ENCODE data around the gene ZFAND3.

The ZFAND3 gene

DNA sequence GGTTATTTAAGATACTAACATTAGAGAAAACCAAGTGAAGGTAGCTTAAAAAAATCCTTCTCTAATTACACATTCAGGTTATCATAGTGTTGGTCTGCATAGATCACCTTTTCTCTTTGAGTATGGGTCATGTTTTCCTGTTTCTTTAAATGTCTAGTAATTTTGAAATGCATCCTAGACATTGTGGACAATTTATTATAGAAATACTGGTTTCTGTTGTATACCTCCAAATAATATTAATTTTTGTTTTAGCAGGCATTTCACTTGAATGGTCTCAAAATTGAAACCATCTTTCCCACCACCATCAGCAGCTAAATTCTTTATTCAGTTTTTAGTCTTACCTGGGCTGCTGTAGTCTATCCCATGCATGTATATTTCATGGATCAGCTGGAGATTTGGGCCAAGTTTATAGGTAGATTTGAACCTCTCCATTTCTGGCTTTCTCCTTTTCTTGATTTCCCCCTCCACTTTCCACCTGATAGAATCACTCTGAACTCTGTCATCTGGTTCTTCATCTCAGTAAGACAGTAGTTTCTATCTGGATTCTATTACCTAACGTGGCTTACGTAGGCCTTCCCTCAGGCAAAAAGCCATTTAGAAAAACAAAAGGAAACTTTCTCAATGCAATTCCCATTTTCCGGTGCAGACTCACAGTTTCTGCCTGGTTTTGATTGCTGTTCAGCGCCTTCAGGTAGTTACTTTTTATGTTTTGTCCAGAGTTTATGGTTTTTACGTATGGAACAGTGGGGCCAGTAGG is 52.3 kb downstream of the ZFAND3 start:
- TF ChIP-seq, protein P1, sequence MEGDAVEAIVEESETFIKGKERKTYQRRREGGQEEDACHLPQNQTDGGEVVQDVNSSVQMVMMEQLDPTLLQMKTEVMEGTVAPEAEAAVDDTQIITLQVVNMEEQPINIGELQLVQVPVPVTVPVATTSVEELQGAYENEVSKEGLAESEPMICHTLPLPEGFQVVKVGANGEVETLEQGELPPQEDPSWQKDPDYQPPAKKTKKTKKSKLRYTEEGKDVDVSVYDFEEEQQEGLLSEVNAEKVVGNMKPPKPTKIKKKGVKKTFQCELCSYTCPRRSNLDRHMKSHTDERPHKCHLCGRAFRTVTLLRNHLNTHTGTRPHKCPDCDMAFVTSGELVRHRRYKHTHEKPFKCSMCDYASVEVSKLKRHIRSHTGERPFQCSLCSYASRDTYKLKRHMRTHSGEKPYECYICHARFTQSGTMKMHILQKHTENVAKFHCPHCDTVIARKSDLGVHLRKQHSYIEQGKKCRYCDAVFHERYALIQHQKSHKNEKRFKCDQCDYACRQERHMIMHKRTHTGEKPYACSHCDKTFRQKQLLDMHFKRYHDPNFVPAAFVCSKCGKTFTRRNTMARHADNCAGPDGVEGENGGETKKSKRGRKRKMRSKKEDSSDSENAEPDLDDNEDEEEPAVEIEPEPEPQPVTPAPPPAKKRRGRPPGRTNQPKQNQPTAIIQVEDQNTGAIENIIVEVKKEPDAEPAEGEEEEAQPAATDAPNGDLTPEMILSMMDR (IDR thresholded peaks at IDR 0.05; ENCODE audit: low read length) = no peak
- no peak for TF ChIP-seq EZH2 (IDR thresholded peaks at IDR 0.05; ENCODE audit: borderline replicate concordance, low read length)
- H3K36me3 ChIP-seq (ENCODE audit: insufficient read depth, low read length) = no peaks in the 10 kb centered on the region
- H4K20me1 ChIP-seq (ENCODE audit: insufficient read depth, low read length) = no peaks in the 10 kb centered on the region
- no peak overlapping the region for H3K9ac ChIP-seq (ENCODE audit: low read length)
- no peaks in the 10 kb centered on the region; the same call in 1 of the 2 replicates for H3K79me2 ChIP-seq (ENCODE audit: insufficient read depth, low read length)
- H2AFZ ChIP-seq (ENCODE audit: low read length) = no peak overlapping the region
- H3K27ac ChIP-seq (ENCODE audit: low read depth, low read length, poor library complexity, severe bottlenecking) = no peak overlapping the region
- no peaks in the 10 kb centered on the region for H3K27me3 ChIP-seq (ENCODE audit: insufficient read depth, low read length)
- H3F3A ChIP-seq (ENCODE audit: insufficient read depth, low read length) = no peaks in the 10 kb centered on the region
- H3K4me3 ChIP-seq (ENCODE audit: low read depth, low read length, poor library complexity, severe bottlenecking) = no peak overlapping the region
- H3K4me2 ChIP-seq (ENCODE audit: low read length) = no peak overlapping the region
- no peaks in the 10 kb centered on the region for H3K9me3 ChIP-seq (ENCODE audit: low read length)
- peaks cover 13% of the 10 kb centered on the region for H3K4me1 ChIP-seq (ENCODE audit: insufficient read depth, low read length, severe bottlenecking)
- no peaks in the 10 kb centered on the region for H3K9me2 ChIP-seq (ENCODE audit: low read depth, low read length)

DNA sequence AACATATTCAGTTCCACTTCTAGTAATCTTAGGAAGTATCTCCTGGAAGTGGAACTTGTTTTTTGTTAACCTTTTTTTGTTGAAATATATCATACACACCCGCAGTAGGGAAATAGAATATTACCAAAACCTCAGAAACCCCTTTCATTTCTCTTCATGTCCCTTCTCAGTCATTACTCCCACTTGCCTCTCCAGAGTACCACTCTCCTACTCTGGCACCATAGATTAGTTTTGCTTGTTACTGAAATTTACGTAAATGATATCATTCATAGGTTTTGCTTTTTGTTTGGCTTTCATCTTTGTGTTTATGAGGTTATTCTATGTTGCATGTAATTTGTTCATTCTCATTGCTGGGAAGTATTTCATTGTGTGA is 52.8 kb downstream of the ZFAND3 start:
- no peak for TF ChIP-seq EZH2 (IDR thresholded peaks at IDR 0.05; ENCODE audit: borderline replicate concordance, low read length)
- TF ChIP-seq, protein P1 (IDR thresholded peaks at IDR 0.05; ENCODE audit: low read length) = no peak
- Histone ChIP-seq H3K9me3 (ENCODE audit: low read length) (no peaks in the 10 kb centered on the region), H3K4me3 (ENCODE audit: low read depth, low read length, poor library complexity, severe bottlenecking) (no peak overlapping the region), H3F3A (ENCODE audit: insufficient read depth, low read length) (no peaks in the 10 kb centered on the region), H2AFZ (ENCODE audit: low read length) (no peak overlapping the region), H3K4me1 (ENCODE audit: insufficient read depth, low read length, severe bottlenecking) (peaks cover 8% of the 10 kb centered on the region), H3K79me2 (ENCODE audit: insufficient read depth, low read length) (no peaks in the 10 kb centered on the region; the same call in 1 of the 2 replicates), H3K36me3 (ENCODE audit: insufficient read depth, low read length) (no peaks in the 10 kb centered on the region), H3K9ac (ENCODE audit: low read length) (no peak overlapping the region), H4K20me1 (ENCODE audit: insufficient read depth, low read length) (no peaks in the 10 kb centered on the region), H3K27ac (ENCODE audit: low read depth, low read length, poor library complexity, severe bottlenecking) (no peak overlapping the region), H3K27me3 (ENCODE audit: insufficient read depth, low read length) (no peaks in the 10 kb centered on the region), H3K4me2 (ENCODE audit: low read length) (no peak overlapping the region), H3K9me2 (ENCODE audit: low read depth, low read length) (no peaks in the 10 kb centered on the region)

DNA sequence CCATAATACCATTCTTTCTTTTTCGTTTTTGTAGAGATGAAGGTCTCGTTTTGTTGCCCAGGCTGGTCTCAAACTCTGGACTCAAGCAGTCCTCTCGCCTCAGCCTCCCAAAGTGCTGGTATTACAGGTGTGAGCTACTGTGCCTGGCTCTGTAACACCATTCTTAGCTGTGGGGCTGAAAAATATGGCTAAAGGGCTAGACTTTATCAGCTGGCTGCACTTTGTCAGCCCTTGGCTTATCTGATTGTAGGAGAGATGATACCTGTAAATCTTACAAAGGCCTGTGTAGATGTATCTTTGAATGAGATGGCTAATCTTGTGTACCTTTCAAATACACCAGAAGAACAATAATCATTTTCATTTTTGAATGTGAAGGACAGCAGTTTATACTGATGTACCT is 55.2 kb downstream of the ZFAND3 start:
- no peak overlapping the region for H3K4me2 ChIP-seq (ENCODE audit: low read length)
- no peaks in the 10 kb centered on the region for H3F3A ChIP-seq (ENCODE audit: insufficient read depth, low read length)
- no peak overlapping the region for H3K27ac ChIP-seq (ENCODE audit: low read depth, low read length, poor library complexity, severe bottlenecking)
- no peak overlapping the region for H2AFZ ChIP-seq (ENCODE audit: low read length)
- no peaks in the 10 kb centered on the region for H3K27me3 ChIP-seq (ENCODE audit: insufficient read depth, low read length)
- no peak overlapping the region for H3K4me3 ChIP-seq (ENCODE audit: low read depth, low read length, poor library complexity, severe bottlenecking)
- H3K9me2 ChIP-seq (ENCODE audit: low read depth, low read length) = no peaks in the 10 kb centered on the region
- TF ChIP-seq, protein P1 (IDR thresholded peaks at IDR 0.05; ENCODE audit: low read length) = no peak
- no peak for TF ChIP-seq EZH2 (IDR thresholded peaks at IDR 0.05; ENCODE audit: borderline replicate concordance, low read length)
- H3K4me1 ChIP-seq (ENCODE audit: insufficient read depth, low read length, severe bottlenecking) = no peaks in the 10 kb centered on the region
- no peak overlapping the region for H3K9ac ChIP-seq (ENCODE audit: low read length)
- no peaks in the 10 kb centered on the region for H3K36me3 ChIP-seq (ENCODE audit: insufficient read depth, low read length)
- H3K79me2 ChIP-seq (ENCODE audit: insufficient read depth, low read length) = no peaks in the 10 kb centered on the region; the same call in 1 of the 2 replicates
- no peaks in the 10 kb centered on the region for H4K20me1 ChIP-seq (ENCODE audit: insufficient read depth, low read length)
- H3K9me3 ChIP-seq (ENCODE audit: low read length) = no peaks in the 10 kb centered on the region

Data from OCI-LY1 (cell line).